ENCODE data around the gene AFAP1L1.

Gene AFAP1L1

GRCh38 chr5:149297340-149298025 lies 25.8 kb downstream of the AFAP1L1 start:
- DNase-seq (ENCODE audit: low read depth), result no peak
- no peak overlapping the region for H3K4me3 ChIP-seq (ENCODE audit: low read depth, low read length)
- no peak for TF ChIP-seq CTCF (IDR thresholded peaks at IDR 0.05; ENCODE audit: control insufficient read depth, extremely low read depth, insufficient read depth)

GRCh38 chr5:149298163-149298562 lies 26.5 kb downstream of the AFAP1L1 start:
- TF ChIP-seq CTCF (IDR thresholded peaks at IDR 0.05; ENCODE audit: control insufficient read depth, extremely low read depth, insufficient read depth), result no peak
- H3K4me3 ChIP-seq (ENCODE audit: low read depth, low read length), result no peak overlapping the region
- DNase-seq (ENCODE audit: low read depth), result no peak

- TF ChIP-seq CTCF (IDR thresholded peaks at IDR 0.05; ENCODE audit: control insufficient read depth, extremely low read depth, insufficient read depth), result no peak
- DNase-seq (ENCODE audit: low read depth), result no peak
- H3K4me3 ChIP-seq (ENCODE audit: low read depth, low read length), result no peak overlapping the region
Observed at GRCh38 chr5:149298842-149299404, 27.3 kb downstream of the AFAP1L1 start.

GRCh38 chr5:149299451-149300054 lies 27.9 kb downstream of the AFAP1L1 start:
- TF ChIP-seq CTCF (IDR thresholded peaks at IDR 0.05; ENCODE audit: control insufficient read depth, extremely low read depth, insufficient read depth), result no peak
- H3K4me3 ChIP-seq (ENCODE audit: low read depth, low read length), result no peak overlapping the region
- DNase-seq (ENCODE audit: low read depth), result no peak

GRCh38 chr5:149300441-149300840 lies 28.8 kb downstream of the AFAP1L1 start:
- no peak for DNase-seq (ENCODE audit: low read depth)
- no peak overlapping the region for H3K4me3 ChIP-seq (ENCODE audit: low read depth, low read length)
- TF ChIP-seq CTCF (IDR thresholded peaks at IDR 0.05; ENCODE audit: control insufficient read depth, extremely low read depth, insufficient read depth), result no peak

GRCh38 chr5:149301049-149301743 lies 29.5 kb downstream of the AFAP1L1 start:
- TF ChIP-seq CTCF (IDR thresholded peaks at IDR 0.05; ENCODE audit: control insufficient read depth, extremely low read depth, insufficient read depth), result no peak
- H3K4me3 ChIP-seq (ENCODE audit: low read depth, low read length), result no peak overlapping the region

More at GRCh38 chr5:149301049-149301743, 29.5 kb downstream of the AFAP1L1 start:
- DNase-seq (ENCODE audit: low read depth), result no peak
